Left ventricle myocardium inferior (tissue), 1 donor: Measurements from ENCODE around the gene EID2B. TPM values are rescaled to one million over a fixed set of nuclear protein-coding genes. Genes with fewer than 3 reads are reported as not detected.

ENCODE experiments used
- DNase-seq: peaks from one replicate; pipeline ENCODE4 v3.0.0-alpha.2; 2020
- H3K27ac ChIP-seq: fragments of 200-600 bp; replicated peaks from 2 replicates; pipeline ENCODE4 v1.8.0; 2021
- H3K27me3 ChIP-seq: fragments of 200-600 bp; 2 replicates; pipeline ENCODE4 v1.8.0; 2021; ENCODE audit warnings: low read depth
- H3K36me3 ChIP-seq: fragments of 200-600 bp; 2 replicates; pipeline ENCODE4 v1.8.0; 2021
- H3K4me1 ChIP-seq: fragments of 200-600 bp; 2 replicates; pipeline ENCODE4 v1.8.0; 2021
- H3K4me3 ChIP-seq: fragments of 200-600 bp; 2 replicates; pipeline ENCODE4 v1.8.0; 2021; ENCODE audit warnings: mild to moderate bottlenecking, moderate library complexity
- H3K9me3 ChIP-seq: fragments of 200-600 bp; replicated peaks from 2 replicates; pipeline ENCODE4 v1.8.0; 2021
- CTCF ChIP-seq: fragments of 200-600 bp; IDR thresholded peaks from 2 replicates; pipeline ENCODE4 v1.8.0; 2021; ENCODE audit warnings: antibody characterized with exemption, mild to moderate bottlenecking, borderline replicate concordance
- intact Hi-C: fragments of 100-400 bp; cut with micrococcal nuclease; formaldehyde crosslinking; loops from one replicate; pipeline ENCODE4 v1.11.0; 2022
- total RNA-seq: library from RNA; stranded (reverse); fragmentation: NEBNext Ultra II Directional; extraction: Animal tissue kit (Norgen Biotek cat#: 25700); gene quantifications from one replicate; pipeline ENCODE4 v1.2.1, GENCODE V29; 2021
- donor health status: DM: no; HTN: yes; CAD: no; lungs with severe emphysema.

Gene EID2B
- total RNA-seq, 1 donor from 2014 or later, result 2.1 TPM

- intact Hi-C loops, result no loop called here
- peaks cover 20% of the 10 kb centered on the region for H3K36me3 ChIP-seq
- no peak overlapping the region for H3K4me3 ChIP-seq
- H3K9me3 ChIP-seq, result no peaks in the 10 kb centered on the region
- no peak for TF ChIP-seq CTCF
- DNase-seq, result no peak
- H3K27ac ChIP-seq, result no peak overlapping the region
- H3K4me1 ChIP-seq, result peaks cover 19% of the 10 kb centered on the region
- peaks cover 45% of the 10 kb centered on the region for H3K27me3 ChIP-seq
Measured at GRCh38 chr19:39494661-39495060, 38.0 kb downstream of the EID2B start.

DNA sequence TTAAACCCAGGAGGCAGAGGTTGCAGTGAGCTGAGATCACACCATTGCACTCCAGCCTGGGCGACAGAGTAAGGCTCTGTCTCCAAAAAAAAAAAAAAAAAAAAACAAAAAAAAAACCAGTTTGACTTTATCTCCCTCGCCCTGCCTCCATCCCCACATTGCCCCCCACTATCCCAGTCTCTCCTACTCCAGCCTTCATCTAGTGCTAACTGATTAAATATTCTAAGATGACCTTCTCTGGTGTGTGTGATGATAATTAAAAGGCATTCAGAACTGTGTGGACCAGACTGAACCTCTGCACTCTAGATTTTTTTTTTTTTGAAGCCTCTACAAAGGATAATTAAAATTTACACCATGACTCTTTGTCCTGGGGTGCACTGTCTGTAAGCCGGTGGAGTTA, 39.9 kb downstream of the EID2B start:
- no peak overlapping the region for H3K27ac ChIP-seq
- peaks cover 3% of the 10 kb centered on the region for H3K4me1 ChIP-seq
- H3K36me3 ChIP-seq, result peaks cover 39% of the 10 kb centered on the region
- H3K4me3 ChIP-seq, result no peak overlapping the region
- H3K9me3 ChIP-seq, result no peaks in the 10 kb centered on the region
- peaks cover 27% of the 10 kb centered on the region for H3K27me3 ChIP-seq
- DNase-seq, result no peak
- TF ChIP-seq CTCF, result no peak
- intact Hi-C loops, result no loop called here

- TF ChIP-seq CTCF, result no peak
- DNase-seq, result no peak
- peaks cover 44% of the 10 kb centered on the region for H3K36me3 ChIP-seq
- no peaks in the 10 kb centered on the region for H3K9me3 ChIP-seq
- H3K27ac ChIP-seq, result no peak overlapping the region
- intact Hi-C loops, result no loop called here
- peaks cover 21% of the 10 kb centered on the region for H3K27me3 ChIP-seq
- H3K4me3 ChIP-seq, result no peak overlapping the region
- H3K4me1 ChIP-seq, result no peaks in the 10 kb centered on the region
Measured at GRCh38 chr19:39492225-39492624, 40.4 kb downstream of the EID2B start.

GRCh38 chr19:39489756-39490155, 42.9 kb downstream of the EID2B start:
- Histone ChIP-seq H3K36me3 (peaks cover 69% of the 10 kb centered on the region), H3K27ac (no peak overlapping the region), H3K9me3 (no peaks in the 10 kb centered on the region), H3K27me3 (no peaks in the 10 kb centered on the region), H3K4me3 (no peak overlapping the region), H3K4me1 (no peaks in the 10 kb centered on the region)
- no peak for DNase-seq
- TF ChIP-seq CTCF, result no peak
- intact Hi-C loops, result no loop called here

DNA sequence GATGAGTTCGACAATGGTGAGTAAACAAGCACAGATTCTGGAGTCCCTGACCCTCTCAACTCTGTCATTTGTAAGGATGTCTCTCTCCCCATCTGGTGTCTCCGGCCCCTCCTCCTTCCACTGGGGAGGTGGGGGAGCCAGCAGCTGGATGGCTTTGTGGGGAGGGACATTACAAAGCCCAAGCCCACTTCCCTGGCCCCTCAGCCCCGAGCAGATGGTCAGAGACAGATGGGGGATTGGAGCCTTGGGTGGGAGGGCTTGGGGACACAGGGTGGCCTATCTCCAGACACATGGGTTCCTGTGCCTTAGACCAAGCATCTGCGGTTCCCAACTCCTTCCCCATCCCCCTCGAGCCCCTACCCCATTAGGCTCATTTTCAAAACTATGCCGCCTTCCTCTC, 49.5 kb downstream of the EID2B start:
- TF ChIP-seq CTCF, result no peak
- H3K27me3 ChIP-seq, result no peaks in the 10 kb centered on the region
- peaks cover 23% of the 10 kb centered on the region for H3K4me1 ChIP-seq
- peaks cover 50% of the 10 kb centered on the region for H3K36me3 ChIP-seq
- DNase-seq, result no peak
- H3K4me3 ChIP-seq, result no peak overlapping the region
- intact Hi-C loops, result no loop called here
- no peak overlapping the region for H3K27ac ChIP-seq
- no peaks in the 10 kb centered on the region for H3K9me3 ChIP-seq

DNA sequence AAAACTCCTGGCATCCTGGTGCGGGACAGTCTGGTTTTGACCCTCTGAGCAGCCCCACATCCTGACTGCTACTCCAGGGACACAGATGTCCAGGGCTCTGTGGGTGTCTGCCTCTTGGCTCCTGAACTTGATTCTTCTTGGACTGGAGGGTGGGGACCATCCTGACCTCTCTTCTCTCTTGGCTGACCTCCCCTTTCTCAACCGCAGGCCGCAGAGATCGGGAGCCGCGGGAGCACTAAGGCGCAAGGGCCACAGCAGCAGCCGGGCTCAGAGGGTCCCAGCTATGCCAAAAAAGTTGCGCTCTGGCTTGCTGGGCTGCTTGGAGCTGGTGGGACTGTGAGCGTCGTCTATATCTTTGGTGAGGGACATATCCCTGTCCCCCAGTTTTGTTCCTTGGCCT, 51.0 kb downstream of the EID2B start:
- Histone ChIP-seq H3K4me1 (peaks cover 23% of the 10 kb centered on the region), H3K4me3 (peak overlapping the region; percentile 99), H3K36me3 (peaks cover 35% of the 10 kb centered on the region), H3K27ac (no peak overlapping the region), H3K27me3 (no peaks in the 10 kb centered on the region), H3K9me3 (no peaks in the 10 kb centered on the region)
- intact Hi-C loops, result no loop called here
- no peak for DNase-seq
- TF ChIP-seq CTCF, result no peak
